H9 (cell line): ENCODE data around the gene UQCC2. TPM values are rescaled to one million over a fixed set of nuclear protein-coding genes. Genes with fewer than 3 reads are reported as not detected.

ENCODE experiments used
- DNase-seq: peaks from one replicate; pipeline ENCODE4 v3.0.0-alpha.2; 2017
- H2AFZ ChIP-seq: one replicate; pipeline ENCODE4 v1.6.1; 2013; ENCODE audit warnings: mild to moderate bottlenecking, low read length, control low read depth, moderate library complexity
- H2AK5ac ChIP-seq: 2 replicates; pipeline ENCODE4 v1.6.1; 2013; ENCODE audit warnings: low read length, control low read depth, mixed read lengths; ENCODE audit not compliant: insufficient read length
- H2BK120ac ChIP-seq: one replicate; pipeline ENCODE4 v1.6.1; 2013; ENCODE audit warnings: low read depth, mild to moderate bottlenecking, low read length, control low read depth, inconsistent platforms; ENCODE audit not compliant: poor library complexity, severe bottlenecking
- H2BK12ac ChIP-seq: 2 replicates; pipeline ENCODE4 v1.6.1; 2013; ENCODE audit warnings: low read length, control low read depth, mixed read lengths, low read depth; ENCODE audit not compliant: insufficient read length
- H2BK15ac ChIP-seq: 2 replicates; pipeline ENCODE4 v1.6.1; 2013; ENCODE audit warnings: low read depth, low read length, control low read depth
- H2BK20ac ChIP-seq: one replicate; pipeline ENCODE4 v1.6.1; 2013; ENCODE audit warnings: low read depth, mild to moderate bottlenecking, low read length, control low read depth, inconsistent platforms; ENCODE audit not compliant: poor library complexity, severe bottlenecking
- H2BK5ac ChIP-seq: 2 replicates; pipeline ENCODE4 v1.6.1; 2013; ENCODE audit warnings: low read length, control low read depth, mixed read lengths; ENCODE audit not compliant: insufficient read length
- H3K14ac ChIP-seq: 2 replicates; pipeline ENCODE4 v1.6.1; 2013; ENCODE audit warnings: low read length, control low read depth; ENCODE audit not compliant: insufficient read depth
- H3K18ac ChIP-seq: 2 replicates; pipeline ENCODE4 v1.6.1; 2013; ENCODE audit warnings: low read depth, mild to moderate bottlenecking, mixed read lengths, low read length, control low read depth; ENCODE audit not compliant: insufficient read length
- H3K23ac ChIP-seq: 2 replicates; pipeline ENCODE4 v1.6.1; 2013; ENCODE audit warnings: low read length, control low read depth, mixed read lengths, low read depth; ENCODE audit not compliant: insufficient read length
- H3K23me2 ChIP-seq: 2 replicates; pipeline ENCODE4 v1.6.1; 2013; ENCODE audit warnings: low read depth, mild to moderate bottlenecking, mixed read lengths, low read length, control low read depth; ENCODE audit not compliant: insufficient read length, poor library complexity, severe bottlenecking
- H3K27ac ChIP-seq: 2 replicates; pipeline ENCODE4 v1.5.1; 2013; ENCODE audit warnings: low read length, control low read depth, mixed read lengths, low read depth; ENCODE audit not compliant: insufficient read length
- H3K27me3 ChIP-seq: 2 replicates; pipeline ENCODE4 v1.6.1; 2013; ENCODE audit warnings: low read length, control low read depth, inconsistent platforms; ENCODE audit not compliant: insufficient read depth
- H3K4ac ChIP-seq: 2 replicates; pipeline ENCODE4 v1.6.1; 2013; ENCODE audit warnings: low read depth, mild to moderate bottlenecking, control low read depth, inconsistent platforms, low read length, moderate library complexity
- H3K4me1 ChIP-seq: 2 replicates; pipeline ENCODE4 v1.6.1; 2013; ENCODE audit warnings: low read length, control low read depth, inconsistent platforms; ENCODE audit not compliant: insufficient read depth
- H3K4me2 ChIP-seq: 2 replicates; pipeline ENCODE4 v1.6.1; 2013; ENCODE audit warnings: low read length, control low read depth, mixed read lengths; ENCODE audit not compliant: insufficient read length, insufficient read depth
- H3K56ac ChIP-seq: 2 replicates; pipeline ENCODE4 v1.6.1; 2013; ENCODE audit warnings: low read depth, mild to moderate bottlenecking, mixed read lengths, low read length, control low read depth; ENCODE audit not compliant: insufficient read length
- H3K79me1 ChIP-seq: 2 replicates; pipeline ENCODE4 v1.6.1; 2013; ENCODE audit warnings: low read depth, mild to moderate bottlenecking, moderate library complexity, low read length, control low read depth, inconsistent platforms; ENCODE audit not compliant: insufficient read depth, poor library complexity, severe bottlenecking
- H3K79me2 ChIP-seq: 2 replicates; pipeline ENCODE4 v1.6.1; 2013; ENCODE audit warnings: low read length, control low read depth, inconsistent platforms; ENCODE audit not compliant: insufficient read depth
- H3K9ac ChIP-seq: 2 replicates; pipeline ENCODE4 v1.6.1; 2013; ENCODE audit warnings: low read length, control low read depth, mixed read lengths; ENCODE audit not compliant: insufficient read length; ENCODE audit errors: extremely low read depth
- H3K9me3 ChIP-seq: one replicate; pipeline ENCODE4 v1.6.1; 2013; ENCODE audit warnings: low read depth, low read length, inconsistent platforms; ENCODE audit not compliant: control insufficient read depth
- H3T11ph ChIP-seq: one replicate; pipeline ENCODE4 v1.6.1; 2013; ENCODE audit warnings: mild to moderate bottlenecking, low read length, control low read depth, inconsistent platforms
- H4K20me1 ChIP-seq: one replicate; pipeline ENCODE4 v1.6.1; 2013; ENCODE audit not compliant: control insufficient read depth, insufficient read length, insufficient read depth
- H4K5ac ChIP-seq: 2 replicates; pipeline ENCODE4 v1.6.1; 2013; ENCODE audit warnings: low read depth, mild to moderate bottlenecking, mixed read lengths, low read length, control low read depth; ENCODE audit not compliant: insufficient read length
- H4K8ac ChIP-seq: replicated peaks from 2 replicates; pipeline ENCODE4 v1.6.1; 2013; ENCODE audit warnings: low read length, control low read depth, mixed read lengths, low read depth; ENCODE audit not compliant: insufficient read length
- H4K91ac ChIP-seq: 2 replicates; pipeline ENCODE4 v1.6.1; 2013; ENCODE audit warnings: low read depth, mild to moderate bottlenecking, moderate library complexity, mixed read lengths, low read length, control low read depth; ENCODE audit not compliant: insufficient read length
- H3K27ac Mint-ChIP-seq, 3 experiments: 2 replicates in 2 of 3; 3 replicates in 1 of 3; pipeline ENCODE4 v1.8.0; 2020 to 2021; ENCODE audit warnings: mixed read lengths in 3 of 3, mild to moderate bottlenecking in 1 of 3, moderate library complexity in 1 of 3
- H3K27me3 Mint-ChIP-seq: 2 replicates; pipeline ENCODE4 v1.8.0; 2021; ENCODE audit warnings: low read depth, mild to moderate bottlenecking, moderate library complexity, mixed read lengths
- H3K36me3 Mint-ChIP-seq, 3 experiments: 2 replicates in 2 of 3; 3 replicates in 1 of 3; pipeline ENCODE4 v1.8.0; 2020 to 2021; ENCODE audit warnings: low read depth in 3 of 3, mixed read lengths in 3 of 3; ENCODE audit not compliant: insufficient read depth in 1 of 3
- H3K4me1 Mint-ChIP-seq, 2 experiments: 2 replicates each; pipeline ENCODE4 v1.8.0; 2020; ENCODE audit warnings: mixed read lengths in 2 of 2
- H3K4me3 Mint-ChIP-seq, 2 experiments: 2 replicates in 1 of 2; 3 replicates in 1 of 2; pipeline ENCODE4 v1.8.0; 2020 to 2021; ENCODE audit warnings: mild to moderate bottlenecking in 2 of 2, mixed read lengths in 2 of 2, moderate library complexity in 1 of 2
- H3K9me3 Mint-ChIP-seq, 2 experiments: 2 replicates in 1 of 2; 3 replicates in 1 of 2; pipeline ENCODE4 v1.8.0; 2020; ENCODE audit warnings: mild to moderate bottlenecking in 2 of 2, mixed read lengths in 2 of 2, moderate library complexity in 1 of 2
- CTCF ChIP-seq: fragments of 200-600 bp; sonication (generic); conservative IDR thresholded peaks from 3 replicates; pipeline ENCODE4 v1.8.0; 2021; ENCODE audit warnings: antibody characterized with exemption, mild to moderate bottlenecking
- WGBS: extraction: QIAGEN DNeasy Blood & Tissue Kit; methylation state at CpG from one replicate; pipeline ENCODE4 v1.1.7; 2013; ENCODE audit warnings: missing lambda C conversion rate, low lambda C conversion rate, mixed read lengths; ENCODE audit not compliant: insufficient read length; ENCODE audit errors: extremely low coverage; 5-methylcytosine and 5-hydroxymethylcytosine counted together
- total RNA-seq: library from RNA; stranded (reverse); gene quantifications from 2 replicates; pipeline ENCODE4 v1.2.1, GENCODE V29; 2021

Gene UQCC2
- total RNA-seq, 1 experiment from 2014 or later, result 140 TPM

GRCh38 chr6:33663028-33663427 is 48.5 kb downstream of the UQCC2 start:
- Histone ChIP-seq H2AK5ac (no peak overlapping the region), H3K79me1 (no peaks in the 10 kb centered on the region), H4K20me1 (no peaks in the 10 kb centered on the region), H3K4me1 (no peaks in the 10 kb centered on the region), H3K79me2 (no peaks in the 10 kb centered on the region), H4K5ac (no peak overlapping the region), H3K4me2 (no peak overlapping the region), H2BK12ac (no peak overlapping the region), H3T11ph (no peak overlapping the region), H3K14ac (no peak overlapping the region), H3K23me2 (no peaks in the 10 kb centered on the region), H3K9me3 (no peaks in the 10 kb centered on the region), H4K91ac (no peak overlapping the region), H3K27ac (no peak overlapping the region), H3K9ac (no peak overlapping the region), H4K8ac (no peak overlapping the region), H3K23ac (no peak overlapping the region), H2BK5ac (no peak overlapping the region), H3K56ac (no peak overlapping the region), H2BK120ac (no peak overlapping the region), H3K4ac (no peak overlapping the region), H2AFZ (no peak overlapping the region), H3K27me3 (no peaks in the 10 kb centered on the region), H2BK15ac (no peak overlapping the region), H2BK20ac (no peak overlapping the region), H3K18ac (no peak overlapping the region)
- Mint-ChIP-seq H3K9me3 (no peaks in the 10 kb centered on the region; a peak in 1 of 5 replicates), H3K27me3 (no peaks in the 10 kb centered on the region), H3K27ac (peak overlapping the region in 1 of 3 experiments; percentile 44; a peak in 3 of 7 replicates), H3K4me1 (peaks cover 0 to under 1% of the 10 kb centered on the region in 2 experiments; a peak in 1 of 4 replicates), H3K36me3 (peaks cover 8 to 46% (median 15%) of the 10 kb centered on the region in 3 experiments; a peak in 6 of 7 replicates), H3K4me3 (no peak overlapping the region)
- WGBS, result no CpG with 5 or more reads among the region's 5 CpGs
- TF ChIP-seq CTCF, result no peak
- no peak for DNase-seq
